ENCODE data around the gene NDUFB5.

NDUFB5 gene

GRCh38 chr3:179660872-179661271 is 56.3 kb downstream of the NDUFB5 start:
- Histone ChIP-seq H3K36me3 (ENCODE audit: control insufficient read depth, insufficient read depth, low read length) (no peaks in the 10 kb centered on the region), H3K9me3 (ENCODE audit: control insufficient read depth, insufficient read depth, low read length) (no peaks in the 10 kb centered on the region), H3K4me3 (ENCODE audit: low read length) (no peak overlapping the region), H3K4me1 (ENCODE audit: control insufficient read depth, insufficient read depth, low read length) (peaks cover 4% of the 10 kb centered on the region; the same call in 1 of the 2 replicates), H3K27ac (ENCODE audit: low read length) (no peak overlapping the region), H3K27me3 (ENCODE audit: control insufficient read depth, insufficient read depth, low read length) (no peaks in the 10 kb centered on the region)
- WGBS (ENCODE audit: insufficient coverage, insufficient read length), result no CpG with 5 or more reads among the region's 3 CpGs
- no peak for DNase-seq (ENCODE audit: low read depth, low spot score)

GRCh38 chr3:179661777-179662176 is 57.2 kb downstream of the NDUFB5 start:
- WGBS (ENCODE audit: insufficient coverage, insufficient read length), result no CpG with 5 or more reads among the region's 4 CpGs
- Histone ChIP-seq H3K9me3 (ENCODE audit: control insufficient read depth, insufficient read depth, low read length) (no peaks in the 10 kb centered on the region), H3K36me3 (ENCODE audit: control insufficient read depth, insufficient read depth, low read length) (no peaks in the 10 kb centered on the region), H3K27me3 (ENCODE audit: control insufficient read depth, insufficient read depth, low read length) (no peaks in the 10 kb centered on the region), H3K27ac (ENCODE audit: low read length) (no peak overlapping the region), H3K4me1 (ENCODE audit: control insufficient read depth, insufficient read depth, low read length) (peaks cover 10% of the 10 kb centered on the region), H3K4me3 (ENCODE audit: low read length) (no peak overlapping the region)
- no peak for DNase-seq (ENCODE audit: low read depth, low spot score)

- Histone ChIP-seq H3K27ac (ENCODE audit: low read length) (no peak overlapping the region), H3K4me3 (ENCODE audit: low read length) (no peak overlapping the region), H3K9me3 (ENCODE audit: control insufficient read depth, insufficient read depth, low read length) (no peaks in the 10 kb centered on the region), H3K36me3 (ENCODE audit: control insufficient read depth, insufficient read depth, low read length) (no peaks in the 10 kb centered on the region), H3K4me1 (ENCODE audit: control insufficient read depth, insufficient read depth, low read length) (peaks cover 10% of the 10 kb centered on the region), H3K27me3 (ENCODE audit: control insufficient read depth, insufficient read depth, low read length) (no peaks in the 10 kb centered on the region)
- no CpG with 5 or more reads among the region's 1 CpG for WGBS (ENCODE audit: insufficient coverage, insufficient read length)
- no peak for DNase-seq (ENCODE audit: low read depth, low spot score)
Measured at GRCh38 chr3:179663093-179663492, 58.5 kb downstream of the NDUFB5 start.

GRCh38 chr3:179666030-179666429 is 61.4 kb downstream of the NDUFB5 start:
- Histone ChIP-seq H3K9me3 (ENCODE audit: control insufficient read depth, insufficient read depth, low read length) (no peaks in the 10 kb centered on the region), H3K36me3 (ENCODE audit: control insufficient read depth, insufficient read depth, low read length) (no peaks in the 10 kb centered on the region), H3K27ac (ENCODE audit: low read length) (no peak overlapping the region), H3K27me3 (ENCODE audit: control insufficient read depth, insufficient read depth, low read length) (no peaks in the 10 kb centered on the region), H3K4me1 (ENCODE audit: control insufficient read depth, insufficient read depth, low read length) (peaks cover 6% of the 10 kb centered on the region), H3K4me3 (ENCODE audit: low read length) (no peak overlapping the region)
- DNase-seq (ENCODE audit: low read depth, low spot score), result no peak
- no CpG with 5 or more reads among the region's 1 CpG for WGBS (ENCODE audit: insufficient coverage, insufficient read length)

- Histone ChIP-seq H3K4me3 (ENCODE audit: low read length) (no peak overlapping the region), H3K9me3 (ENCODE audit: control insufficient read depth, insufficient read depth, low read length) (no peaks in the 10 kb centered on the region), H3K27me3 (ENCODE audit: control insufficient read depth, insufficient read depth, low read length) (no peaks in the 10 kb centered on the region), H3K4me1 (ENCODE audit: control insufficient read depth, insufficient read depth, low read length) (peaks cover 6% of the 10 kb centered on the region), H3K36me3 (ENCODE audit: control insufficient read depth, insufficient read depth, low read length) (no peaks in the 10 kb centered on the region), H3K27ac (ENCODE audit: low read length) (no peak overlapping the region)
- no CpG with 5 or more reads among the region's 8 CpGs for WGBS (ENCODE audit: insufficient coverage, insufficient read length)
- no peak for DNase-seq (ENCODE audit: low read depth, low spot score)
Measured at GRCh38 chr3:179666436-179667035, 61.9 kb downstream of the NDUFB5 start.

- Histone ChIP-seq H3K36me3 (ENCODE audit: control insufficient read depth, insufficient read depth, low read length) (no peaks in the 10 kb centered on the region), H3K4me1 (ENCODE audit: control insufficient read depth, insufficient read depth, low read length) (peaks cover 7% of the 10 kb centered on the region), H3K27me3 (ENCODE audit: control insufficient read depth, insufficient read depth, low read length) (no peaks in the 10 kb centered on the region), H3K9me3 (ENCODE audit: control insufficient read depth, insufficient read depth, low read length) (no peaks in the 10 kb centered on the region), H3K4me3 (ENCODE audit: low read length) (no peak overlapping the region), H3K27ac (ENCODE audit: low read length) (no peak overlapping the region)
- WGBS (ENCODE audit: insufficient coverage, insufficient read length), result no CpG with 5 or more reads among the region's 1 CpG
- DNase-seq (ENCODE audit: low read depth, low spot score), result no peak
Measured at GRCh38 chr3:179668429-179668828, 63.8 kb downstream of the NDUFB5 start.

- Histone ChIP-seq H3K27me3 (ENCODE audit: control insufficient read depth, insufficient read depth, low read length) (no peaks in the 10 kb centered on the region), H3K9me3 (ENCODE audit: control insufficient read depth, insufficient read depth, low read length) (no peaks in the 10 kb centered on the region), H3K27ac (ENCODE audit: low read length) (no peak overlapping the region), H3K36me3 (ENCODE audit: control insufficient read depth, insufficient read depth, low read length) (no peaks in the 10 kb centered on the region), H3K4me1 (ENCODE audit: control insufficient read depth, insufficient read depth, low read length) (peaks cover 7% of the 10 kb centered on the region), H3K4me3 (ENCODE audit: low read length) (no peak overlapping the region)
- DNase-seq (ENCODE audit: low read depth, low spot score), result no peak
- 100% methylated on average over 1 of the region's 8 CpGs for WGBS (ENCODE audit: insufficient coverage, insufficient read length)
Measured at GRCh38 chr3:179670311-179670710, 65.7 kb downstream of the NDUFB5 start.

GRCh38 chr3:179671309-179671708 is 66.7 kb downstream of the NDUFB5 start:
- WGBS (ENCODE audit: insufficient coverage, insufficient read length), result no CpG with 5 or more reads among the region's 1 CpG
- no peak overlapping the region for H3K4me3 ChIP-seq (ENCODE audit: low read length)
- peaks cover 4% of the 10 kb centered on the region for H3K4me1 ChIP-seq (ENCODE audit: control insufficient read depth, insufficient read depth, low read length)
- no peaks in the 10 kb centered on the region for H3K9me3 ChIP-seq (ENCODE audit: control insufficient read depth, insufficient read depth, low read length)
- H3K27ac ChIP-seq (ENCODE audit: low read length), result no peak overlapping the region
- no peaks in the 10 kb centered on the region for H3K36me3 ChIP-seq (ENCODE audit: control insufficient read depth, insufficient read depth, low read length)
- no peaks in the 10 kb centered on the region for H3K27me3 ChIP-seq (ENCODE audit: control insufficient read depth, insufficient read depth, low read length)
- DNase-seq (ENCODE audit: low read depth, low spot score), result no peak

GRCh38 chr3:179671747-179672242 is 67.2 kb downstream of the NDUFB5 start:
- Histone ChIP-seq H3K4me3 (ENCODE audit: low read length) (no peak overlapping the region), H3K36me3 (ENCODE audit: control insufficient read depth, insufficient read depth, low read length) (no peaks in the 10 kb centered on the region), H3K27ac (ENCODE audit: low read length) (no peak overlapping the region), H3K27me3 (ENCODE audit: control insufficient read depth, insufficient read depth, low read length) (no peaks in the 10 kb centered on the region), H3K9me3 (ENCODE audit: control insufficient read depth, insufficient read depth, low read length) (no peaks in the 10 kb centered on the region), H3K4me1 (ENCODE audit: control insufficient read depth, insufficient read depth, low read length) (peaks cover 1% of the 10 kb centered on the region; the same call in 1 of the 2 replicates)
- no CpG with 5 or more reads among the region's 15 CpGs for WGBS (ENCODE audit: insufficient coverage, insufficient read length)
- DNase-seq (ENCODE audit: low read depth, low spot score), result no peak

- no peaks in the 10 kb centered on the region for H3K9me3 ChIP-seq (ENCODE audit: control insufficient read depth, insufficient read depth, low read length)
- no peak for DNase-seq (ENCODE audit: low read depth, low spot score)
- H3K27me3 ChIP-seq (ENCODE audit: control insufficient read depth, insufficient read depth, low read length), result no peaks in the 10 kb centered on the region
- H3K4me1 ChIP-seq (ENCODE audit: control insufficient read depth, insufficient read depth, low read length), result 0 out of 2 replicates have a peak, but pooled peaks cover 1% of the 10 kb centered on the region
- no CpG with 5 or more reads among the region's 4 CpGs for WGBS (ENCODE audit: insufficient coverage, insufficient read length)
- no peaks in the 10 kb centered on the region for H3K36me3 ChIP-seq (ENCODE audit: control insufficient read depth, insufficient read depth, low read length)
- H3K4me3 ChIP-seq (ENCODE audit: low read length), result no peak overlapping the region
- no peak overlapping the region for H3K27ac ChIP-seq (ENCODE audit: low read length)
Measured at GRCh38 chr3:179672918-179673317, 68.3 kb downstream of the NDUFB5 start.

- Histone ChIP-seq H3K36me3 (ENCODE audit: control insufficient read depth, insufficient read depth, low read length) (no peaks in the 10 kb centered on the region), H3K4me3 (ENCODE audit: low read length) (no peak overlapping the region), H3K4me1 (ENCODE audit: control insufficient read depth, insufficient read depth, low read length) (0 out of 2 replicates have a peak, but pooled peaks cover 1% of the 10 kb centered on the region), H3K9me3 (ENCODE audit: control insufficient read depth, insufficient read depth, low read length) (no peaks in the 10 kb centered on the region), H3K27me3 (ENCODE audit: control insufficient read depth, insufficient read depth, low read length) (no peaks in the 10 kb centered on the region), H3K27ac (ENCODE audit: low read length) (no peak overlapping the region)
- no CpG with 5 or more reads among the region's 8 CpGs for WGBS (ENCODE audit: insufficient coverage, insufficient read length)
- no peak for DNase-seq (ENCODE audit: low read depth, low spot score)
Measured at GRCh38 chr3:179673523-179673922, 68.9 kb downstream of the NDUFB5 start.

Data from iPS DF 6.9 (cell line).